Heart right ventricle (tissue), 16 donors: ENCODE results near the gene GPD1. TPM values are rescaled to one million over a fixed set of nuclear protein-coding genes. Genes with fewer than 3 reads are reported as not detected.

Source experiments
- ATAC-seq, 8 donors: fragments of 200-7000 bp; cut with Tn5 transposase; one replicate each; pipeline ENCODE4 v1.9.1; 2020; ENCODE audit warnings: mild to moderate bottlenecking in 8 of 8, moderate library complexity in 8 of 8, moderate number of reproducible peaks in 1 of 8
- DNase-seq, 2 donors: peaks; one replicate each; pipeline ENCODE4 v3.0.0-alpha.2; 2020
- H3K27ac ChIP-seq, 10 donors: fragments of 200-600 bp; sonication (generic) in 2 of 10; one replicate each; pipeline versions ENCODE4 v1.5.0 to v1.8.0; 2020 to 2022; ENCODE audit warnings: mild to moderate bottlenecking in 3 of 10
- H3K27me3 ChIP-seq, 7 donors: fragments of 200-600 bp; one replicate each; pipeline ENCODE4 v1.8.0; 2021 to 2022; ENCODE audit warnings: mild to moderate bottlenecking in 2 of 7
- H3K36me3 ChIP-seq, 9 donors: fragments of 200-600 bp; sonication (generic) in 1 of 9; one replicate each; pipeline versions ENCODE4 v1.5.0 to v1.8.0; 2020 to 2022; ENCODE audit warnings: mild to moderate bottlenecking in 2 of 9
- H3K4me1 ChIP-seq, 9 donors: fragments of 200-600 bp; sonication (generic) in 1 of 9; one replicate each; pipeline versions ENCODE4 v1.5.0 to v1.8.0; 2020 to 2022; ENCODE audit warnings: mild to moderate bottlenecking in 4 of 9
- H3K4me3 ChIP-seq, 10 donors: fragments of 200-600 bp; sonication (generic) in 2 of 10; one replicate each; pipeline versions ENCODE4 v1.5.0 to v1.8.0; 2020 to 2022; ENCODE audit warnings: mild to moderate bottlenecking in 7 of 10, moderate library complexity in 2 of 10
- H3K9me3 ChIP-seq, 11 donors: fragments of 200-600 bp in 10 of 11; sonication (generic) in 2 of 11; one replicate each; pipeline versions ENCODE4 v1.5.0 to v1.8.0; 2013 to 2022; ENCODE audit warnings: mild to moderate bottlenecking in 2 of 11, control low read depth in 1 of 11, moderate library complexity in 1 of 11
- WGBS, 2 donors: extraction: QIAGEN DNeasy Blood & Tissue Kit; methylation state at CpG; one replicate each; pipeline ENCODE4 v1.1.7; 2013; ENCODE audit warnings: inconsistent platforms in 1 of 2; 5-methylcytosine and 5-hydroxymethylcytosine counted together
- intact Hi-C, 10 donors: fragments of 100-400 bp; cut with DNase I; formaldehyde crosslinking; loops; one replicate each; pipeline versions ENCODE4 v1.11.1 to v1.14.2; 2022
- polyA plus RNA-seq, 2 donors: library from polyadenylated mRNA; stranded (reverse); fragments of 200-250 nt; gene quantifications; one replicate each; pipeline ENCODE4 v1.2.3, GENCODE V29; 2013
- total RNA-seq, 10 donors: library from RNA; stranded (reverse); fragmentation: NEBNext Ultra II Directional in 3 of 10; extraction: Animal tissue kit (Norgen Biotek cat#: 25700) in 3 of 10; gene quantifications; one replicate each; pipeline versions ENCODE4 v1.2.1 to v1.2.4, GENCODE V29; 2021 to 2023
- TF ChIP-seq, protein P1 (sequence below), 9 donors: fragments of 200-600 bp; sonication (generic) in 2 of 9; IDR thresholded peaks; one replicate each; pipeline versions ENCODE4 v1.5.0 to v1.8.0; 2021 to 2022; ENCODE audit warnings: antibody characterized with exemption in 9 of 9, mild to moderate bottlenecking in 5 of 9, moderate library complexity in 1 of 9
- donor health status: Arrhythmogenic right ventricular cardiomyopathy.
- donor health status: ischemic (EF 13 %, LVEDD 7.1; RV severe dilation, severe dysfunction).
- donor health status: healthy with polysubstance abuse.
- donor health status: DM: no; HTN: yes; CAD: no.
- donor health status: DM: no; HTN: no; CAD: no.
- donor health status: ischemic (EF 25% LVEDD 6.9; RV normal size, moderate dysfunction).
- donor health status: ischemic (EF 25% LVEDD 5.7; RV mildly dilated, moderate dysfunction).
- donor health status: healthy.
- donor health status: DM: yes; HTN: yes; CAD: no.
- donor health status: Ischemic cardiomyopathy.
- donor health status: ischemic (EF 35%, LVEDD 5.7; RV mildly dilated, moderate dysfunction).
- donor health status: nonischemic (EF 11% LVEDD 7.7; RV severe dilation, severe dysfunction).
- donor health status: DM: yes; HTN: yes; CAD: no.
- donor health status: PGD.
- donor health status: ischemic (EF 29% LVEDD 5.4; RV normal size, mild dysfunction).
- donor health status: nonischemic (EF 23%, LVEDD 6.1; RV moderate dilation, normal function).

GPD1 gene
- total and polyA plus RNA-seq, 12 donors = 5.2 to 67.7 (median 15.3) TPM

DNA sequence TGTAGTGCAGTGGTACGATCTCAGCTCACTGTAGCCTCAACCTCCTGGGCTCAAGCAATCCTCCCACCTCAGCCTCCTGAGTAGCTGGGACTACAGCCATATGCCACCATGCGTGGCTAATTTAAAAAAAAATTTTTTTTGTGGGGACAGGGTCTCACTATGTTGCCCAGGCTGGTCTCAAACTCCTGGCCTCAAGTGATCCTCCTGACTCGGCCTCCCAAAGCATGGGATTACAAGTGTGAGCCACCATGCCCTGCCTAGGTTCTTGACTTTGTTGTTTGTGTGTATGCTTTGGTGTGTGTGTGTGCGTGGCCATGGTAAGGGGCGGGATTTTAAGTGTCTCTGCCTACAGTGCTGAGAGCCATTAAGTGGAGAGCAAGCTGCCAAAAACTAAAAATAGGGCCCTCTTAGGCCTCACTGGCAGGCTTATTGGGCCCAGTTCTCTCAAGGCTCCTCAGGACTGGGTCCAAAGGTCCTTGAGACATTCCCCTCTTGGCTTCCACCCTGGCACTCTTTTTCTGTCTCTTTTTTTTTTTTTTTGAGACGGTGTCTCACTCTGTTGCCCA is 13.3 kb downstream of the GPD1 start:
- 65 to 73% methylated on average over 6 of the region's 6 CpGs for WGBS, 2 donors
- Histone ChIP-seq H3K27me3 (no peaks in the 10 kb centered on the region), H3K9me3 (no peaks in the 10 kb centered on the region), H3K27ac (peak overlapping the region in 5 of 10 donors; percentile 34 to 60 (median 40)), H3K4me1 (peaks cover 0 to 59% (median 41%) of the 10 kb centered on the region in 9 donors), H3K4me3 (no peak overlapping the region), H3K36me3 (peaks cover 0 to 77% (median 20%) of the 10 kb centered on the region in 9 donors)
- peak in 7 of 8 donors; percentile 42 to 78 (median 57) for ATAC-seq
- TF ChIP-seq, protein P1, sequence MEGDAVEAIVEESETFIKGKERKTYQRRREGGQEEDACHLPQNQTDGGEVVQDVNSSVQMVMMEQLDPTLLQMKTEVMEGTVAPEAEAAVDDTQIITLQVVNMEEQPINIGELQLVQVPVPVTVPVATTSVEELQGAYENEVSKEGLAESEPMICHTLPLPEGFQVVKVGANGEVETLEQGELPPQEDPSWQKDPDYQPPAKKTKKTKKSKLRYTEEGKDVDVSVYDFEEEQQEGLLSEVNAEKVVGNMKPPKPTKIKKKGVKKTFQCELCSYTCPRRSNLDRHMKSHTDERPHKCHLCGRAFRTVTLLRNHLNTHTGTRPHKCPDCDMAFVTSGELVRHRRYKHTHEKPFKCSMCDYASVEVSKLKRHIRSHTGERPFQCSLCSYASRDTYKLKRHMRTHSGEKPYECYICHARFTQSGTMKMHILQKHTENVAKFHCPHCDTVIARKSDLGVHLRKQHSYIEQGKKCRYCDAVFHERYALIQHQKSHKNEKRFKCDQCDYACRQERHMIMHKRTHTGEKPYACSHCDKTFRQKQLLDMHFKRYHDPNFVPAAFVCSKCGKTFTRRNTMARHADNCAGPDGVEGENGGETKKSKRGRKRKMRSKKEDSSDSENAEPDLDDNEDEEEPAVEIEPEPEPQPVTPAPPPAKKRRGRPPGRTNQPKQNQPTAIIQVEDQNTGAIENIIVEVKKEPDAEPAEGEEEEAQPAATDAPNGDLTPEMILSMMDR (IDR thresholded peaks at IDR 0.05) = no peak
- DNase-seq = peak in 1 of 2 donors; percentile 27
- intact Hi-C loops = loop anchor here in 1 of 10 donors (10.0 kb wide), 1 partner anchor 48 kb away; the partner anchor contains the start of gene CERS5

- H3K4me1 ChIP-seq = peaks cover 0 to 41% (median 25%) of the 10 kb centered on the region in 9 donors
- no peak overlapping the region for H3K4me3 ChIP-seq
- TF ChIP-seq, protein P1 (IDR thresholded peaks at IDR 0.05) = no peak
- 92 to 98% methylated on average over 2 of the region's 2 CpGs for WGBS, 2 donors
- DNase-seq (no peak), ATAC-seq (no peak)
- no peaks in the 10 kb centered on the region for H3K27me3 ChIP-seq
- intact Hi-C loops = loop anchor here in 1 of 10 donors (10.0 kb wide), 1 partner anchor 45 kb away; the partner anchor contains the start of gene CERS5
- H3K36me3 ChIP-seq = peaks cover 0 to 94% (median 28%) of the 10 kb centered on the region in 9 donors
- H3K9me3 ChIP-seq = no peaks in the 10 kb centered on the region
- no peak overlapping the region for H3K27ac ChIP-seq
Measured at GRCh38 chr12:50119387-50119786, 15.6 kb downstream of the GPD1 start.

DNA sequence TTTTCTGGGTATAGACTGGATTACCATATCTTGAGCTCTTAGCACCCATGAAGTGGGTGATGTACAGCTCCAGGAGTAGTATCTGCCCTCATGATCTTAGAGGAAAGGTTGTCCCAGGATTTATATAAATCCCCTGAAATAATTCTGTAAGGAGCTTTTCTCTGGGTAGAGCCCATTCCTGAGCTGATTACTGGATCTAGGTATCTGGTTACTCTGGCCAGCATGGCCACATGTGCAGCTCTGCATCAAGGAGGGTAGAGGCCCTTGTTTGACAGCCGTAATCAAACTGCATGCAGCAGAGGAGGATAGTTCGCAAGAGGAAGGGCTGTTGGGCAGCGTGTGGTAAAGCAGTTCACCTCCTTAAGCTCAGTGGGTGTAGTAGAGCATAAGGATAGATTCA is 16.7 kb downstream of the GPD1 start:
- Histone ChIP-seq H3K27me3 (no peaks in the 10 kb centered on the region), H3K36me3 (peaks cover 0 to 89% (median 28%) of the 10 kb centered on the region in 9 donors), H3K4me1 (peaks cover 0 to 39% (median 26%) of the 10 kb centered on the region in 9 donors), H3K4me3 (no peak overlapping the region), H3K27ac (no peak overlapping the region), H3K9me3 (no peaks in the 10 kb centered on the region)
- TF ChIP-seq, protein P1 (IDR thresholded peaks at IDR 0.05) = no peak
- WGBS, 2 donors = 89 to 91% methylated on average over 3 of the region's 3 CpGs
- no peak for ATAC-seq
- intact Hi-C loops = no loop called here
- DNase-seq = no peak

GRCh38 chr12:50120953-50121352 is 17.1 kb downstream of the GPD1 start:
- ATAC-seq (no peak), DNase-seq (no peak)
- 94 to 97% methylated on average over 3 of the region's 3 CpGs for WGBS, 2 donors
- Histone ChIP-seq H3K9me3 (no peaks in the 10 kb centered on the region), H3K4me3 (no peak overlapping the region), H3K36me3 (peaks cover 0 to 89% (median 28%) of the 10 kb centered on the region in 9 donors), H3K27ac (no peak overlapping the region), H3K4me1 (peaks cover 0 to 40% (median 27%) of the 10 kb centered on the region in 9 donors), H3K27me3 (no peaks in the 10 kb centered on the region)
- intact Hi-C loops = no loop called here
- TF ChIP-seq, protein P1 (IDR thresholded peaks at IDR 0.05) = no peak
